NCI-H748 (cell line): ENCODE measurements around the gene GARIN5B.
A peak's percentile ranks its signal among the peaks of the same experiment; 100 is the strongest.

Experiments used
- DNase-seq: peaks from one replicate; lab custom pipeline; 2025; ENCODE audit not compliant: unreplicated experiment; lab: John Stamatoyannopoulos, UW

The GARIN5B gene

DNA sequence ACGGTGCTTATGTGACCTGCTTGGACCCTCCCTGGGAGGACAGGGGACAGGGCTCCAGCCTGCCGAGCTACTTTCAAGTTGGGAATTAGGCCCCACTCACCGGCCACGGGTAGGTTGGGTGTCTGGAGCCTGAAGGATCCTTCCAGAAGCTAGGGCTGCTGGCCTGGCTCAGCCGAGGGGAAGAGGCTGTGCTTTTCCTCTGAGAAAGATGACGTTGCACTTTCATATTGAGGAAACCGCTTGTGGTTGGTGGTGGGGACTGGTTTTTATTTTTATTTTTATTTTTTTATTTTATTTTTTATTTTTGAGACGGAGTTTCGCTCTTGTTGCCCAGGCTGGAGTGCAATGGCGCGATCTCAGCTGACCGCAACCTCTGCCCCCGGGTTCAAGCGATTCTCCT, 37.9 kb downstream of the GARIN5B start, which contains the start of gene TMEM150B:
Gene TMEM150B, minus strand, starts transcription at position 170 of the 400 bp plus-strand sequence. CDS start 4,305 bp downstream, outside the sequence.
- DNase-seq, result no peak

DNA sequence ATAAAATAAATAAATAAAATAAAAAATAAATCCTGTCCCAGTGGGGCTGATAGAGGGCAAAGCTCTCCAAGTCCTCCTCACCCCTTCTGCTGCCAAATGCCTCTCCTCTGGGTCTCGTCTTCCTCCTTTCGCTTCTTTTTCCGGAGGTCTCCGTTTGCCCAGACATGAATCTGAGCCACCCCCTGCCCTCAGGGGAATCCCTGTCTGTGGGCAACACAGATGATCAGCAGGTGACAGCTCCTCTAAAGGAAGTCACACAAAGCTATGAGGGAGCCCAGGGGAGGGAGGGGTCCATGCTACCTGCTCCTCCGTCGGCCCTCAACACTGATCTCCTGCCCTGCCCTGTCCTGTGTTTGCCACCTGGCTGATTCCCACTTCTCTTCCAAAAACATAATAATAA, 38.4 kb downstream of the GARIN5B start:
- no peak for DNase-seq

DNA sequence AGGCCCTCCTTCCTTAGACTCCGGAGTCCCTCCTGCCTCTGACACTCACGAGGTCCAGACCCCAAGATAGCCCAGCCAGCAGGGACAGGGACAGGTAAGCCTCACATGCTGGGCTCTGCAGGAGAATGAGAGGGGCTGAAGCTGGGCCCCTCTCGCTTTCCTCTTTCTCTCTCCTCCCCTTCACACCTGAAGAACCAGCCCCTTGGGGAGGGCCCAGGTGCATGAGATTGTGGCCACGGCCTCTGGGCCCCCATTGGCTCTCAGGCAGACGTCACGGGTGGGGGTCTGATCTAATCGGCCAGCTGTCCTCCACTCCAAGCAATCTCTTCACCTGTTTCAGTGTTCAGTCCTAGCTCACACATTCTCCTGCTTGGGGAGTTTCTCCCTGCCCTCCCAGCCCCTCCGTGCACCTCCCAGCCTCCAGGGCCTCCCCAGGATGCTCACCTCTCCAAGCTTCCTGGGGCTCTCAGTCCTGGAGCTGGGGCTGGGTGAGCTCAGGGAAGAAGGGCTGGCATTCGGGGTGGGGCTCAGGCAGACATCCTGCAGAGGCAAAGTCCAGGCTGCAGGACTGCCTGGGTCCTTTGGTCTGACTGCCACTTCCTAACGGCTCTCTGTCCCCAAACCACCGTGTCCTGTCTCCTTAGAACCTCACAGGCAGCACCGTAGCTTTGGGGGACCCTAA, 40.7 kb downstream of the GARIN5B start:
- DNase-seq, result no peak

DNA sequence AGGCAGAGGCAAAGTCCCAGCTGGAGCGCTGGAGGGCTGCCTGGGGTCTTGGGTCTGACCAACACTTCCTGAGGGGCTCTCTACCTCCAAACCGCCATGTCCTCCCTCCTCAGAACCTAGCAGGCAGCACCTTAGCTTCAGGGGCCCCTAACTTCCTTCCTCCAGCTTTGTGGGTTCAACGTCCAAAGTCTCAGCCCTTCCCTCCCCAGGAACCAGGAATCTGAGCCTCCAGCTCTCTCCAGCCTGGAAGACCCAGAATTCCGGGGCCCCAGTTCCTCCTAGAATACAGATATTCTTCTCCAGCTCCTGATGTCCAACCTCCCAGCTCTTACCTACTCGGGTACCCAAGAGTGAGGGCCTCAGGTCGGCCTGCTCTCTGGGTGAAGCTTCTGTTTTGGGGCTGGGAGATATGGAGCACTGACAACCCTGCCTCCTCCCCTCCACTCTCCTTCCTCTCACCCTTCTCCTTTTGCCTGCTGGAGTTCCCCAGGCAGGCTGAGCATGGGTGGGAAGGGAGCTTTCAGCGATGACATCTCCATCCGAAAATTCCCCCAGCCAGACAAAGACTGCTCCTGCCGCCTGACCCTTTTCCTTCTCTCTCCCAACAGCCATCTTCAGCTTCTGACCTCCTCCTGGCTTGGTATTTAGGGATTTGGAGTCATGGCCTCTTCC, 41.5 kb downstream of the GARIN5B start:
- no peak for DNase-seq

DNA sequence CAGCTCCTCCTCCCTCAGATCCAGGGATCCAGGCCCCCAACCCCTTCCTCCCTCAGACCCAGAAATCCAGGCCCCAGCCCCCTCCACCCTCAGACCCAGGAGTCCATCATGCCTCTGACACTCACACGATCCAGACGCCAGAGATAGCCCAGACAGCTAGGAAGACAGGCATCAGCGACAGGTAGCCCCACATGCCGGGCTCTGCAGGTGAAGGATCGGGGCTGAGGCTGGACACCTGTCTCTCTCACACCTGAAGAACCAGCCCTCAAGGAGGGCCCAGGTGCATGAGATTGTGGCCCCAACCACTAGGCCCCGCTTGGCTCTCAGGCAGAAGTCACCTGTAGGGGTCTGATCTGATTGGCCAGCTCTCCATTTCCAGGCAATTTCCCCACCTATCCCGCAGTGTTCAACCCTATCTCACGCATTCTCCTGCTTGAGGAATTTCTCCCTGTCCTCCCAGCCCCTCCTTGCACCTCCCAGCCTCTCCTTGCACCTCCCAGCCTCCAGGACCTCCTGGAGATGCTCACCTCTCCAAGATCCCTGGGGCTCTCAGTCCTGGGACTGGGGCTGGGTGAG, 42.1 kb downstream of the GARIN5B start:
- no peak for DNase-seq

DNA sequence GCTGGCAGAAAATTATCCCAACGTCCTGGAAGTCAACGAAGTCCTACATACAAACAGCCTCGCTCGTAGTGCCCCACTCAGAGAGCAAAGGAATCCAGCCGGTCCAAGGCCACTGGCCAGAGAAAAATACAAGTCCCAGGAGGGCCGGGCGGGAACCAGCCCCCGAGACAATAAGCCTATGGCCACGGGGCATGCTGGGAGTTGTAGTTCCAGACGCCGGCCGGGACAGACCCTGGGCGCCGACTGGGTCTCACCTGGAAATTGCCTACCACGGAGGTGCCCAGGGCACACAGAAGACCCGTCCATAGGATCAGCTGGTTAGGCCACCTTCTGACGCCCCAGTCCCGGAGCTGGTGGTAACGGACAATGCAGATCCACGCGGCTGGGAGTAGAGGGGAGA, 43.3 kb downstream of the GARIN5B start:
- DNase-seq, result peak; percentile 62

DNA sequence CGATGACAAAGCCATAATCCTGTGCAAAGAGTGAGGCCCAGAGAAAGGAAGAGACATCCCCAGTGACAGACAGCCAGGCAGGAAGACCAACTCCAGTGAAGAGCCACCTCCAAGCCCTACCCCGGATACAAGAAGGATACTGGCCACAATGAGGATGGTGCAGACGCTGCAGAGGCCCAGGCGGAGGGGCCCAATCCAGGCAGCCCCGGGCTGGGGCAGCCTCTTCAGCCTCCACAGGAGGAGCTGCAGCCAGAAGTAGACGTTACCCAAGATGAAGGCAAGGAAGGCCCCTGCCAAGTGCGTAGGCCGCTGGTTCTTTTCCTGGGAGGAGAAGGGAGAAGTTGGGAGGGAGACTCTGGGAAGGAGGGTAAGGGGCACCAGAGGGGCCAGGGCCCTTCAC, 46.4 kb downstream of the GARIN5B start:
- DNase-seq, result no peak

DNA sequence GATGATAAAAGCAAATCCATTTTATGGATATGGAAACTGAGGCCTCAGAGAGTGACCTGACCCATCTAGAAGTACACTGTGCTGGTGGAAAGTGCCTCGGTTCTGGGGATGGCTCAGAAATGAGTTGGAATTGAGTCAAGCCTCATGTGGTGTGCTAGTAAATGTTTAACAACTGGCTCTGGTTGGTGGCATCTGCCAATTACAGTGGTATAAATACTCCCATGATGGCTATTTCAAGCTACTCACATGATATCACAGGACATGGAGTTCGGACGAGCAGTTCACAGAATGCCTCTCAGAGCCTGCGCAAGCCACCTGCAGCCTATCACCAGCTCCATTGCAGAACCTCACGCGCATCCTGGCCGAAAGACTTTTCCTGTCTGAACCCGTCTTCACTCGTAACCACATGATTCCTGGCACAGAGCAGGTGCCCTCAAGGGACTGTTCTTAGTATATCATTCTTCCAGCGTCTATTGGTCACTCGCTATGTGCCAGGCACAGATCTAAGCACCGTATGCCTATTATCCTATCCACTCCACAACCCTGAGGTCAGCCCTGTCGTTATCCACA, 47.0 kb downstream of the GARIN5B start:
- DNase-seq, result no peak

DNA sequence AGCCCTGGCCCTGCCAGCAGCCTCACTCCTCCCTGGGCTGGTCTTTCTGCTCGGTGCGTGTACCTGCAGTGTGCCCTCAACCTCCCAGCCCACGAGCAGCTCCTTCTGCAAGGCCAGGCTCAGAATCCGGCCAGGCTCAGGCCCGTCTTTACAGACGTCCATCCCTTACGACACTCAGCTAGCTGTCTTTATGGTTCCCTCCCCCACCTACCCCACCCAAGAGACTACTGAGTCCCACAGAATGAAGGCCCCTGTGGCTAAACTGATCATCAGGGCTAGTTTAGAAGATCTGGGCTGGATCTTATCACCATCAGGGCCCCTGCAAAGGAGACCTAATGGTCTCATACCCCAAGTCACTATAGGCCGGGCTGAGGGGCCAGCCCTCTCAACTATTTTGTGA, 48.7 kb downstream of the GARIN5B start:
- DNase-seq, result no peak

DNA sequence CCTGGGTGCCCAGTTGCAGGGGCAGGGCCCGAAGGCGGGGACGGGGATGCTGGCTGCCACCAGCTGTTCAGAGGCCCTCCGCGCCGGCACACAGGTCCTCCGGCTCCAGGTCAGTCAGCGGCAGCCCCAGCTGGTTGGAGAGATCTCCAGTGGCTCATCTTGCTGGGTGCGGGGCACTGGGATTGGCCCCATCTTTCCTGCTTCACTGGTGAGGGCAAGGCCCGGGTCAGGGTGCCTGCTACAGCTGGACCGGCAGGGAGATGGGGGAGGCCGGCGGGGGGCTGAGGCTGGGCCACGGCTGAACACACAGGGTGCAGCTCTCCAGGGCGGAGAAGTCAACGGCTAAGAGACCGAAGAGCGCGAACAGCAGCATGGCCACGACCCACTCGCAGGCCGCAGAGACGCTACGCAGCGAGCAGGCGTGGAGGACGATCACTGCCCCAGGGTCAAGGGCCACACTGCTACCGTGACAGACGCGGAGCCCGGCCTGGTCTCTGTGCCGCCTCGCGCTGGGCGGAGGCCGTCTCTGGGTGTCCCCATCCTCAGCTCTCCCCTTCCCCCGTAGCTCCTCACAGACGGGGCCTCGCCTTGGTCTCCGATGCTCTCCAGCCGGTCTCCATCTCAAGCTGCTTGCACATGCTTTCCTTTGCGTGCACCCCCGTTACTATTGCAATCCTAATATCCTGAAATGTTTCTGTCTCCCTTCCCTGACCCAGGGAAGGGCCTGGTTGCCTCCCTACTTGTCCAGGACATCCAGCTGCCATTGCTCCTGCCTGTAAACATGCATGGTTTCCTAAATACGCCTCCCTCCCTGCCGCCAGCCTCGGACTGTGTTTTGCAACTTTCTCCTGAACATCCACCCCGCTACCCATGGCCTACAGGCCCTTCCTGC, 50.2 kb downstream of the GARIN5B start:
- DNase-seq, result no peak

DNA sequence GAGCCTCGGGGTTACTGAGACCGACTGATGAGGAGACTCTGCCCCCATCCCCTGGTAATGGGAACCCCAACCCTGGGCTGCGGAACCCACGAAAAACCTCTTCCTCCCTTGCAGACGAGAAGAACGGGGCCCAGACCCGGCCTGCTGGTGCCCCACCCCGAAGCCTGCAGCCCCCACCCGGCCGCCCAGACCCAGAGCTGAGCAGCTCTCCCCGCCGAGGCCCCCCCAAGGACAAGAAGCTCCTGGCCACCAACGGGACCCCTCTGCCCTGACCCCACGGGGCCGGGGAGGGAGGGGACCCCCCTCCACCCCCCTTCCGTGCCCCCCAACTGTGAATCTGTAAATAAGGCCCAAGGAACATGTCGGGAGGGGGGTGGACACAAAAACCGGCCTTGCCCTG, 51.3 kb downstream of the GARIN5B start:
- DNase-seq, result no peak

DNA sequence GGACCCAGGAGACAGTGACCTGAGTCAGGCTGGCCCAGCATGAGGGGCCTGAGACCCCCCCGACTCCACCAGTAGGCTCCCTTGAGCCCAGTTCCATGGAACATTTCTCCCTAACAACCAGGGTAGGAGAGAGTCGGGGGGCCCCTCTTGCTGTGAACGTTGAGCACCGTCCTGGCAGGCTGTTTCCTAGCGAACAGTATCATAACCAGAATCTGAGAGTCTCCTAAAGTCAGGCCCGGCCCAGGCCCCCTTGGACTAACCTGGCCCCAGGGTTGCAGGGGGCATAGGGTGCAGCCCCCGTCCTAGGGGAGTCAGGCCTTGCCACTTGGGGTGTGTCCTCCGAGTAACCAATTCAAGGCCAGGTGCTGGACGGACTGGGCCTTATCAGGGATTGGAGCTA, 51.7 kb downstream of the GARIN5B start:
- no peak for DNase-seq

DNA sequence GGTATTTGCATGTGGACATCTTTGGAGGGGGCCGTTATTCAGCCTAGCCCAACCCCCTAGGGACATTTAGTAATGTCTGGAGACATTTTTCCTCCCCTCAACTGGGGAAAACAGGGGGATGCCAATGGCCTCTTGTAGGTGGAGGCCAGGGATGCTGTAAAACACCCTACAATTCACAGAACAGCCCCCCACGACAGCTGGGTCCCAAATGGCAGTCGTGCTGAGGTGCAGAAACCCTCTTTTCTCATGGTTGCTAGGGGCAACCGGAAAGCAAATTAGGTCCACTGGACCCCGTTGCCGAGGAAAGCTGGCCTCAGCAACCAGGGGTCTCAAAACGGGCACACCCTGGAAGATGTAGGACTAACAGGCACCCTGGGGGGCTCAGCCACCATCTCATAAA, 52.6 kb downstream of the GARIN5B start:
- DNase-seq, result no peak

DNA sequence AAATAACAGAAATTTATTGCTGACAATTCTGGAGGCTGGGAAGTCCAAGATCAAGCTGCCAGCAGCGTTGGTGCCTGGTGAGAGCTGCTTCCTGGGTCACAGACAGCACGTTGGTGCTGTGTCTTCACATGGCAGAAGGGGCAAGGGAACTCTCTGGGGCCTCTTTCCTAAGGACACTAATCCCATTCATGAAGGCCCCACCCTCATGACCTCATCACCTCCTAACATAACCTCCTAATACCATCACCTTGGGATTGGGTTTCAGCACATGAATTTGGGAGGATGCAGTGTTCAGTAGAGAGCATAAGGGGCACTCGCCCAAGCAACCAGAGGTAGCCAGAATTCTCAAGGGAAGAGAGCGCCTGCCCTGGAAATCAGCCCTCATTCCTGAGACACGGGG, 53.6 kb downstream of the GARIN5B start:
- no peak for DNase-seq

DNA sequence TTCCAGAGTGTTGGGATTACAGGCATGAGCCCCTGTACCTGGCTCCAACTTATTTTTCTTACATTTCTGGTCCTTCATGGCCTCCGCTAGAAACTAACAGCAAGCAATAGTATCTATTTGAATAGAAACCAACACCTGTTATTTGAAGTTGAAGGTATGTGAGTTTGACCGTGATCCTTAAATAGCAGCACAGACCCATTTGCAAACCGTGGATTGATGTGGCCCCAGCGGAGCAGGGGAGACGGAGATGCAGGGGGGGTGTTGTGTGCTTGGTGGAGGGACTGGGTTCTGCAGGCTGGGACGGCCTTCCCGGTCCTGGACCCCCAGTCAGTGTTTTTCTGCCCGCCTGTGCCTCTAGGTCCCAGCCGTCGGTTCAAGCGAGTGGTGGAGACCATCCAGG, 54.8 kb downstream of the GARIN5B start:
- DNase-seq, result no peak

DNA sequence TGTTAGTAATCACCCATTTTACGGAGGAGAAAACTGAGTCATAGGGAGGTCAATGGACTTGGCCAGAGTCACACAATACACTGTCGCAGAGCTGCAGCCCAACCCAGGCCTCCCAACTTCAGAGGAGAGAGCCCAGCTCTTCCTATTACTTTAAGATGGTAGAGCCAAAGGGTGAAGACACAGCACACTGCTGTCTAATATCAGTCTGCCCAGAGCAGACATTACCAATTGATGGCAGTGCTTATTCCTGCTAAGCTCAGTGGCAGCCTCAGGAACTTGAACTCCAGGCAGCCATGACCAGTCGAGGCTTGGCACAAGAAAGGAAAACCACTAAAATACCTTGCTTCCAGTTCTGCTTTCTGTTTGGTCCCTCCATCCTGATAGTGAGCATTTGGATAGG, 56.3 kb downstream of the GARIN5B start:
- no peak for DNase-seq

DNA sequence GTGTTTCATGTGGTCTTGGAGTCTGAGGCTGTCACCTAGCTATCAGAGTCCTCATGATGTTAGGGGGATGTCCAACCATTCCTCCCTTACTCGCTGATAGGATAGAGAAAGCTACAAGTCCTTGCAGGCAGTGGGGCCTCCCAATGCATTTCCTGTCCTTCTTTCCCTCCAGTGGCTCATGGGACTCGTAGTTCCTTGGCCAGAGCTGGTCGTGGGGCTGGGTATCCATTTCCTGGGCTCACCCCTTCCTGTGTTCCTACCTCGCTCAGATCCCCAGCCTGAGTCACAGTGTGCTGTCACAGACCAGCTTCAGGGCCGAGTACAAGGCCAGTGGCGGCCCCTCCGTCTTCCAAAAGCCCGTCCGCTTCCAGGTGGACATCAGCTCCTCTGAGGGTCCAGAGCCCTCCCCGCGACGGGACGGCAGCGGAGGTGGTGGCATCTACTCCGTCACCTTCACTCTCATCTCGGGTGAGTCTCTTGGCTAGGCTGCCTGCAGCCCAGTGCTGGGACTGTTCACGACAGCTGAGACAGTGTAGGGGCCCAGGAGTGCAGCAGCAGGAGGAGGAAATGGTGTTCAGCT, 57.0 kb downstream of the GARIN5B start:
- DNase-seq, result no peak

DNA sequence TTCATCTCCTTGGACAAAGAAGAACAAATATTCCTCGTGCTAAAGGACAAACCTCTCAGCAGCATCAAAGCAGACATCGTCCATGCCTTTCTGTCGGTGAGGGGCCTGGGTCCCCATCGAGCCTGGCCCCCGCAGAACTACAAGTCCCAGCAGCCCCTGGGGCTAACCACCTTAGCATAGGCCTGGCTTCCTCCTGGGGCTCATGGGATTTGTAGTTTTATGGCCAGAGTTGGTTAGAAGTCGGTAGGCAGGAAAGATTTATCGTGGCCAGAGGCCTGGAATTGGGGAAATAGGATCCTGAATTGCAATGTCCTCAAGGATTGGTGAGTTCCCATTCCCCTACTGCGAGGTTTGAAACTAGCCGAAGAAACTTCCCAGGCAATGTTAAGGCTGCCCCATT, 57.6 kb downstream of the GARIN5B start:
- peak; percentile 31 for DNase-seq

DNA sequence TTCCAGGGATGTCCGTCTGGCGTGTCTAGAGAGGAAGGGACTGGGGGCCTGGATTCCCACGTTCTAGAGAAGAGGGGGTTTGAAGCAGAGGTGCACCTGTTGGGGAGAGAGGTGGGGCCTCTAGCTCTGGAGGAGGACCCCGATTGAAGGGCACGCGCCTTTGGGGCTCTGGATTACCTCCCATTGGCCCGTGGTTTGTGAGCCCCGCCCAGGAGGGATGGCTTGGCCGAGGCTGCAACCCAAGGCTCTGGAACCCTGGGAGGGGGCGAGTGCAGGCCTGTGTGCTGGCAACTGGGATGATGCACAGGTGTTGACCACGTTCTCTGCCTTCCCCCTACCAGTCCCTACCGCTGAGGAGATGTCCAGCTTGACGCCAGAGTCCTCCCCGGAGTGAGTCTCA, 58.1 kb downstream of the GARIN5B start:
- no peak for DNase-seq
